ENCODE data around the gene SNX18. TPM values are rescaled to one million over a fixed set of nuclear protein-coding genes. Genes with fewer than 3 reads are reported as not detected.
A peak's percentile ranks its signal among the peaks of the same experiment; 100 is the strongest.

The SNX18 gene, protein sequence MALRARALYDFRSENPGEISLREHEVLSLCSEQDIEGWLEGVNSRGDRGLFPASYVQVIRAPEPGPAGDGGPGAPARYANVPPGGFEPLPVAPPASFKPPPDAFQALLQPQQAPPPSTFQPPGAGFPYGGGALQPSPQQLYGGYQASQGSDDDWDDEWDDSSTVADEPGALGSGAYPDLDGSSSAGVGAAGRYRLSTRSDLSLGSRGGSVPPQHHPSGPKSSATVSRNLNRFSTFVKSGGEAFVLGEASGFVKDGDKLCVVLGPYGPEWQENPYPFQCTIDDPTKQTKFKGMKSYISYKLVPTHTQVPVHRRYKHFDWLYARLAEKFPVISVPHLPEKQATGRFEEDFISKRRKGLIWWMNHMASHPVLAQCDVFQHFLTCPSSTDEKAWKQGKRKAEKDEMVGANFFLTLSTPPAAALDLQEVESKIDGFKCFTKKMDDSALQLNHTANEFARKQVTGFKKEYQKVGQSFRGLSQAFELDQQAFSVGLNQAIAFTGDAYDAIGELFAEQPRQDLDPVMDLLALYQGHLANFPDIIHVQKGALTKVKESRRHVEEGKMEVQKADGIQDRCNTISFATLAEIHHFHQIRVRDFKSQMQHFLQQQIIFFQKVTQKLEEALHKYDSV
- 10 to 100 TPM in 2 of 4 donors, 1 to 10 TPM in 2; 3.4 to 28.7 (median 8.1) TPM for polyA plus RNA-seq
- long read RNA-seq, donor 1, full-length matches to known transcripts, result 47 of 72 reads
- long read RNA-seq, donor 1, partial matches to known transcripts, result 25 of 72 reads
- long read RNA-seq, donor 1, other reads (novel, unspliced or antisense), result 0 of 72 reads
- long read RNA-seq, donor 2, full-length matches to known transcripts, result 14 of 14 reads
- long read RNA-seq, donor 2, partial matches to known transcripts, result 0 of 14 reads
- long read RNA-seq, donor 2, other reads (novel, unspliced or antisense), result 0 of 14 reads
- long read RNA-seq, donor 3, full-length matches to known transcripts, result 19 of 19 reads
- long read RNA-seq, donor 3, partial matches to known transcripts, result 0 of 19 reads
- long read RNA-seq, donor 3, other reads (novel, unspliced or antisense), result 0 of 19 reads
- long read RNA-seq, donor 4, result 0 reads
- long read RNA-seq, donor 5, full-length matches to known transcripts, result 10 of 10 reads
- long read RNA-seq, donor 5, partial matches to known transcripts, result 0 of 10 reads
- long read RNA-seq, donor 5, other reads (novel, unspliced or antisense), result 0 of 10 reads
- long read RNA-seq, donor 6, full-length matches to known transcripts, result 19 of 30 reads
- long read RNA-seq, donor 6, partial matches to known transcripts, result 11 of 30 reads
- long read RNA-seq, donor 6, other reads (novel, unspliced or antisense), result 0 of 30 reads
- long read RNA-seq, donor 7, full-length matches to known transcripts, result 13 of 13 reads
- long read RNA-seq, donor 7, partial matches to known transcripts, result 0 of 13 reads
- long read RNA-seq, donor 7, other reads (novel, unspliced or antisense), result 0 of 13 reads
- long read RNA-seq, donor 8, full-length matches to known transcripts, result 3 of 3 reads
- long read RNA-seq, donor 8, partial matches to known transcripts, result 0 of 3 reads
- long read RNA-seq, donor 8, other reads (novel, unspliced or antisense), result 0 of 3 reads
- long read RNA-seq, donor 9, full-length matches to known transcripts, result 3 of 3 reads
- long read RNA-seq, donor 9, partial matches to known transcripts, result 0 of 3 reads
- long read RNA-seq, donor 9, other reads (novel, unspliced or antisense), result 0 of 3 reads
- long read RNA-seq, donor 10, full-length matches to known transcripts, result 14 of 14 reads
- long read RNA-seq, donor 10, partial matches to known transcripts, result 0 of 14 reads
- long read RNA-seq, donor 10, other reads (novel, unspliced or antisense), result 0 of 14 reads

DNA sequence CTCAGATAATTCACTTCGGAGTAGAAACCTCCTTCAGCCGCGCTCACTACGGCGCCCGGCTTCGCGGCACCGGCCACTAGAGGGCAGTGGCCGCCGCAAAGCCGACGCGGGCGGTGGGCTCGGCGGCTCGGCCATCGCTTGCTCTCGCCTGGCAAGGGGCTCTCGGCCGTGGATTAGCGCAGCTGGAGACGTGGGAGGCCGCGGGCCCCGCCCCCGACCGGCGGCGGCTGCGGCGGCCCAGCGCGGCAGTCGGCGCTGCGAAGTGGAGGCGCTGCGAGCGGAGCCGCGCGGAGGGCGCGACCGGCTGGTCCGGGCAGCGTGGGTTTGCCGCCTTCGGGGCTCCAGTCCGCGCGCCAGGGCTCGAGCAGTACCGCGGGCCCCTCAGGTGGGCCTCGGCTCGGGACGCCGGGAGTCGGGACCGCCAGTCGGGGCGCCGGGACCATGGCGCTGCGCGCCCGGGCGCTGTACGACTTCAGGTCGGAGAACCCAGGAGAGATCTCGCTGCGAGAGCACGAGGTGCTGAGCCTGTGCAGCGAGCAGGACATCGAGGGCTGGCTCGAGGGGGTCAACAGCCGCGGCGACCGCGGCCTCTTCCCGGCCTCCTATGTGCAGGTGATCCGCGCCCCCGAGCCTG lies at the start of gene SNX18:
Gene SNX18, plus strand, starts transcription at position 248 of the 634 bp plus-strand sequence. Its CDS starts 194 bp downstream, at position 442.
- WGBS, 3 donors, result 0 to 1% (median 0%) methylated on average over 62 to 88 of the region's 88 CpGs

DNA sequence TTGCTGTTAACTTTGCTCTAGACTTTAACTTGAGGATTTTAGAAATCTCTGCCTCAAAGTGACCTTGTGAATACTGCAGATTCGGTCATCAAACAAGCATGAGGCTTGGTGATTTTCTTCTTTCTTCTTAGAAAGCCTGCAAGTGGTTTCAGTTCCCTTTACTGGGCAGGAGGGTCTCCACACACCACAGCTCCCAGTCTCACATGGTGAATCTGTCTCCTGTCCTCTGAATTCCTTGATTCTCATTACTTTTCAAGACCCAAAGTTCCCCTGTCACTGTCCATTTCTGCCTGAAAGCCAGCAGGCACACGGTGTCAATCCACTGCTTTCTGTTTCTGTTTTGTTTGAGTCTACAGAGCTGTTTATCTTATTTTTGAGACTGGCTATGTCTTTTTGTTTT lies 47.9 kb upstream of the SNX18 start:
- Histone ChIP-seq H3K27me3 (ENCODE audit: control insufficient read depth in 3 of 3, insufficient read depth in 3 of 3, low read length in 3 of 3) (no peaks in the 10 kb centered on the region), H3K4me1 (ENCODE audit: control insufficient read depth in 3 of 3, insufficient read depth in 2 of 3, low read depth in 1 of 3, low read length in 2 of 3) (no peaks in the 10 kb centered on the region), H3K4me3 (ENCODE audit: low read depth in 1 of 3, low read length in 3 of 3) (no peak overlapping the region), H3K9me3 (ENCODE audit: control insufficient read depth in 2 of 2, insufficient read depth in 1 of 2, low read depth in 1 of 2, low read length in 1 of 2) (no peaks in the 10 kb centered on the region), H3K27ac (ENCODE audit: low read depth in 1 of 3, low read length in 2 of 3) (peak overlapping the region in 1 of 3 donors; percentile 45), H3K36me3 (ENCODE audit: control insufficient read depth in 3 of 3, insufficient read depth in 2 of 3, low read depth in 1 of 3, low read length in 3 of 3) (no peaks in the 10 kb centered on the region)
- FAIRE-seq (no peak), DNase-seq (peak; percentile 14 to 21)
- 6 to 15% (median 8%) methylated on average over 2 of the region's 2 CpGs for WGBS, 3 donors

More for the DNA sequence above, at the start of gene SNX18:
- peaks cover 2 to 11% (median 10%) of the 10 kb centered on the region in 3 donors for H3K4me1 ChIP-seq (ENCODE audit: control insufficient read depth in 3 of 3, insufficient read depth in 2 of 3, low read depth in 1 of 3, low read length in 2 of 3)
- H3K9me3 ChIP-seq (ENCODE audit: control insufficient read depth in 2 of 2, insufficient read depth in 1 of 2, low read depth in 1 of 2, low read length in 1 of 2), result no peaks in the 10 kb centered on the region
- H3K27me3 ChIP-seq (ENCODE audit: control insufficient read depth in 3 of 3, insufficient read depth in 3 of 3, low read length in 3 of 3), result no peaks in the 10 kb centered on the region
- H3K4me3 ChIP-seq (ENCODE audit: low read depth in 1 of 3, low read length in 3 of 3), result peak within 1 kb of the TSS; percentile 63 to 92 (median 70)
- DNase-seq (peak; percentile 90 to 97), FAIRE-seq (no peak)
- H3K36me3 ChIP-seq (ENCODE audit: control insufficient read depth in 3 of 3, insufficient read depth in 2 of 3, low read depth in 1 of 3, low read length in 3 of 3), result peaks cover 0 to 13% (median 0%) of the 10 kb centered on the region in 3 donors
- H3K27ac ChIP-seq (ENCODE audit: low read depth in 1 of 3, low read length in 2 of 3), result peak within 1 kb of the TSS; percentile 27 to 94 (median 69)

GRCh38 chr5:54470128-54470527 lies 47.4 kb upstream of the SNX18 start:
- no peak for FAIRE-seq
- Histone ChIP-seq H3K9me3 (ENCODE audit: control insufficient read depth in 2 of 2, insufficient read depth in 1 of 2, low read depth in 1 of 2, low read length in 1 of 2) (no peaks in the 10 kb centered on the region), H3K27me3 (ENCODE audit: control insufficient read depth in 3 of 3, insufficient read depth in 3 of 3, low read length in 3 of 3) (no peaks in the 10 kb centered on the region), H3K27ac (ENCODE audit: low read depth in 1 of 3, low read length in 2 of 3) (no peak overlapping the region), H3K36me3 (ENCODE audit: control insufficient read depth in 3 of 3, insufficient read depth in 2 of 3, low read depth in 1 of 3, low read length in 3 of 3) (no peaks in the 10 kb centered on the region), H3K4me1 (ENCODE audit: control insufficient read depth in 3 of 3, insufficient read depth in 2 of 3, low read depth in 1 of 3, low read length in 2 of 3) (no peaks in the 10 kb centered on the region), H3K4me3 (ENCODE audit: low read depth in 1 of 3, low read length in 3 of 3) (no peak overlapping the region)
- no peak for DNase-seq
- WGBS, 3 donors, result 51 to 68% (median 55%) methylated on average over 2 of the region's 2 CpGs

DNA sequence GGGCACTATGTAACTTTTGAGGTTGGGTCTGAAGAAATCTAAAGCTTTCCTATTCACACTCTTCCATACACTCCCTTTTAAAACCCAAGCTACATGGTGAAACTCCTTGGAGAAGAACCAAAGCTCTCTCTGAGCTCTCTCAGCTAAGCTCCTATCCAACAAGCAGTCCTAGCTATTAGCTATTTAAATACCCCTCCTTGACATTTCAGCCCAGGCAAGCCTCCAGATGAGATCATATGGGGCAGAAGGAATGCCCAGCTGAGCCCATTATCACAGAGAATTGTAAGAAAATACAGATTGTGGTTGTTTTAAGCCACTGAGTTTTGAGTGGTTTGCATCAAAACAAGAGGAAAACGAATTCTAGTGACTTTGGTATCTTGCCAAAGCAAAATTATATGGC lies 46.9 kb upstream of the SNX18 start:
- Histone ChIP-seq H3K4me3 (ENCODE audit: low read depth in 1 of 3, low read length in 3 of 3) (no peak overlapping the region), H3K27me3 (ENCODE audit: control insufficient read depth in 3 of 3, insufficient read depth in 3 of 3, low read length in 3 of 3) (no peaks in the 10 kb centered on the region), H3K27ac (ENCODE audit: low read depth in 1 of 3, low read length in 2 of 3) (no peak overlapping the region), H3K9me3 (ENCODE audit: control insufficient read depth in 2 of 2, insufficient read depth in 1 of 2, low read depth in 1 of 2, low read length in 1 of 2) (no peaks in the 10 kb centered on the region), H3K36me3 (ENCODE audit: control insufficient read depth in 3 of 3, insufficient read depth in 2 of 3, low read depth in 1 of 3, low read length in 3 of 3) (no peaks in the 10 kb centered on the region), H3K4me1 (ENCODE audit: control insufficient read depth in 3 of 3, insufficient read depth in 2 of 3, low read depth in 1 of 3, low read length in 2 of 3) (no peaks in the 10 kb centered on the region)
- DNase-seq (no peak), FAIRE-seq (no peak)
- 9 to 33% (median 25%) methylated on average over 1 of the region's 1 CpG for WGBS, 3 donors

- no peak for FAIRE-seq
- no peaks in the 10 kb centered on the region for H3K36me3 ChIP-seq (ENCODE audit: control insufficient read depth in 3 of 3, insufficient read depth in 2 of 3, low read depth in 1 of 3, low read length in 3 of 3)
- no peaks in the 10 kb centered on the region for H3K9me3 ChIP-seq (ENCODE audit: control insufficient read depth in 2 of 2, insufficient read depth in 1 of 2, low read depth in 1 of 2, low read length in 1 of 2)
- H3K27ac ChIP-seq (ENCODE audit: low read depth in 1 of 3, low read length in 2 of 3), result no peak overlapping the region
- no peak for DNase-seq
- WGBS, 3 donors, result 46 to 57% (median 54%) methylated on average over 3 of the region's 3 CpGs
- no peaks in the 10 kb centered on the region for H3K27me3 ChIP-seq (ENCODE audit: control insufficient read depth in 3 of 3, insufficient read depth in 3 of 3, low read length in 3 of 3)
- no peaks in the 10 kb centered on the region for H3K4me1 ChIP-seq (ENCODE audit: control insufficient read depth in 3 of 3, insufficient read depth in 2 of 3, low read depth in 1 of 3, low read length in 2 of 3)
- no peak overlapping the region for H3K4me3 ChIP-seq (ENCODE audit: low read depth in 1 of 3, low read length in 3 of 3)
Measured at GRCh38 chr5:54471398-54471797, 46.2 kb upstream of the SNX18 start.

DNA sequence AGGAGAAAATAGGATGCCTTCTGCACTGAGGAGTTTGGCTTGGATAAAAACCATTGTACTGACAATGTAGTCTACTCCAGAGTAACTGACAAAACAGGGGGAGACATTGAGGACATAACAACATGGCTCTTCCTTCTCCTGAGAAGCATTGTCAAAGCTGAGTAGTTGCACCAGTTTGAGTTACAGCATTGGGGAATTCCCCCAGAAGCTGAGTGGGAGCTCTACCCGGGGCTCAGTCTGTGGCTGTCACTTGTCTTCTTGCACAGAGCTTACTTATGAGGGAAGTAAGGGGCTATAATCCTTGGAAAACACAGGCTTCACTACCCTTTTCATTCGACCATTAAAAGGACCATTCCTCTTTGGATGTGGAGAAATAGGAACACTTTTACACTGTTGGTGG lies 40.9 kb upstream of the SNX18 start:
- H3K4me1 ChIP-seq (ENCODE audit: control insufficient read depth in 3 of 3, insufficient read depth in 2 of 3, low read depth in 1 of 3, low read length in 2 of 3), result no peaks in the 10 kb centered on the region
- H3K4me3 ChIP-seq (ENCODE audit: low read depth in 1 of 3, low read length in 3 of 3), result no peak overlapping the region
- H3K9me3 ChIP-seq (ENCODE audit: control insufficient read depth in 2 of 2, insufficient read depth in 1 of 2, low read depth in 1 of 2, low read length in 1 of 2), result no peaks in the 10 kb centered on the region
- no peak overlapping the region for H3K27ac ChIP-seq (ENCODE audit: low read depth in 1 of 3, low read length in 2 of 3)
- FAIRE-seq, result no peak
- WGBS, 3 donors, result 65 to 72% (median 71%) methylated on average over 2 of the region's 2 CpGs
- H3K27me3 ChIP-seq (ENCODE audit: control insufficient read depth in 3 of 3, insufficient read depth in 3 of 3, low read length in 3 of 3), result peaks cover 0 to 3% (median 0%) of the 10 kb centered on the region in 3 donors
- DNase-seq, result no peak
- H3K36me3 ChIP-seq (ENCODE audit: control insufficient read depth in 3 of 3, insufficient read depth in 2 of 3, low read depth in 1 of 3, low read length in 3 of 3), result no peaks in the 10 kb centered on the region

DNA sequence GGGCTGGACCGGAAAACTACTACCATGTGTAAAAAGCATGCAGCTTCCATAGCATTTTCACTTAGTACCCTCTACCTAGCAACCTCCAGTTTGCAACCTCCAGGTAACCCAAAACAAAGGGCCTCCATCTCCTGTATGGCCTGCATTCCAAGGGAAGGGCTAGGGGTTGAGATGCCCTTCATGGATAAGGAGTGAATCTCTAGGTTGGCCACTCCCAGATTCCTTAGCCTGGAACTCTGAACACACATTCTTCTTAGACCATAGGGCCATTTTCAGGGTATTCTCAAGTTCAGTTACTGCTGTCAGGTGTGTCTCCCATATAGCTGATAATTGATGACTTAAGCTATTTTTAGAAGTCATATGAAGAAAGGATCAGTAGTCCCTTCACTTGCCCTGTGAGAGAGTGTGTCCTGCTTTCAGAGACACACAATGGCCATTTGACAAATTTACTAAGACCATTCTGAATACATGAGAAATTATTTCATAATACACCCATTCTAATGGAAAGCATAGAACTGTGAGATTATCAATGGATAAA lies 39.5 kb upstream of the SNX18 start:
- H3K4me3 ChIP-seq (ENCODE audit: low read depth in 1 of 3, low read length in 3 of 3), result no peak overlapping the region
- H3K36me3 ChIP-seq (ENCODE audit: control insufficient read depth in 3 of 3, insufficient read depth in 2 of 3, low read depth in 1 of 3, low read length in 3 of 3), result no peaks in the 10 kb centered on the region
- no peak overlapping the region for H3K27ac ChIP-seq (ENCODE audit: low read depth in 1 of 3, low read length in 2 of 3)
- no peaks in the 10 kb centered on the region for H3K4me1 ChIP-seq (ENCODE audit: control insufficient read depth in 3 of 3, insufficient read depth in 2 of 3, low read depth in 1 of 3, low read length in 2 of 3)
- DNase-seq, result no peak
- FAIRE-seq, result no peak
- WGBS, 3 donors, result 85 to 95% (median 95%) methylated on average over 1 of the region's 1 CpG
- H3K9me3 ChIP-seq (ENCODE audit: control insufficient read depth in 2 of 2, insufficient read depth in 1 of 2, low read depth in 1 of 2, low read length in 1 of 2), result no peaks in the 10 kb centered on the region
- H3K27me3 ChIP-seq (ENCODE audit: control insufficient read depth in 3 of 3, insufficient read depth in 3 of 3, low read length in 3 of 3), result peaks cover 0 to 3% (median 0%) of the 10 kb centered on the region in 3 donors

All from small intestine (tissue), 16 donors.